Neural cell (in vitro differentiated cells): ENCODE data around the gene GPR101. TPM values are rescaled to one million over a fixed set of nuclear protein-coding genes. Genes with fewer than 3 reads are reported as not detected.
A peak's percentile ranks its signal among the peaks of the same experiment; 100 is the strongest.

Experiments used
- H2AFZ ChIP-seq: fragments of 200-600, 300-800 bp; sonication (generic), shearing (Covaris generic); 2 replicates; pipeline ENCODE4 v1.6.0; 2014; ENCODE audit warnings: low read depth, mild to moderate bottlenecking, antibody characterized with exemption, low read length, moderate library complexity
- H3F3A ChIP-seq: fragments of 200-600 bp; shearing (Covaris generic); 2 replicates; pipeline ENCODE4 v1.6.1; 2016; ENCODE audit warnings: mild to moderate bottlenecking, moderate library complexity, mixed read lengths, antibody characterized with exemption, low read length; ENCODE audit not compliant: insufficient read depth, poor library complexity, severe bottlenecking
- H3K27ac ChIP-seq: fragments of 200-600, 300-800 bp; sonication (generic), shearing (Covaris generic); 2 replicates; pipeline ENCODE4 v1.5.1; 2014; ENCODE audit warnings: mild to moderate bottlenecking, low read length, moderate library complexity
- H3K27me3 ChIP-seq: fragments of 300-800, 200-600 bp; sonication (generic), shearing (Covaris generic); 2 replicates; pipeline ENCODE4 v1.6.0; 2014; ENCODE audit warnings: mild to moderate bottlenecking, low read depth, low read length, moderate library complexity; ENCODE audit not compliant: insufficient read depth
- H3K36me3 ChIP-seq: fragments of 300-800, 200-600 bp; sonication (generic), shearing (Covaris generic); 2 replicates; pipeline ENCODE4 v1.5.1; 2014; ENCODE audit warnings: mild to moderate bottlenecking, antibody characterized with exemption, low read length, moderate library complexity; ENCODE audit not compliant: insufficient read depth
- H3K4me2 ChIP-seq: fragments of 300-800, 200-600 bp; sonication (generic), shearing (Covaris generic); 2 replicates; pipeline ENCODE4 v1.6.0; 2014; ENCODE audit warnings: mild to moderate bottlenecking, low read length
- H3K4me3 ChIP-seq: fragments of 300-800, 200-600 bp; sonication (generic), shearing (Covaris generic); 2 replicates; pipeline ENCODE4 v1.5.1; 2014; ENCODE audit warnings: mild to moderate bottlenecking, low read length, moderate library complexity
- H3K79me2 ChIP-seq: fragments of 200-600 bp; shearing (Covaris generic); replicated peaks from 2 replicates; pipeline ENCODE4 v1.6.0; 2014; ENCODE audit warnings: mild to moderate bottlenecking, low read length, moderate library complexity; ENCODE audit not compliant: insufficient read depth
- H3K9ac ChIP-seq: fragments of 300-800, 200-600 bp; sonication (generic), shearing (Covaris generic); 2 replicates; pipeline ENCODE4 v1.6.1; 2016; ENCODE audit warnings: mild to moderate bottlenecking, low read length, mixed read lengths
- H3K9me2 ChIP-seq: fragments of 200-600 bp; shearing (Covaris generic); 2 replicates; pipeline ENCODE4 v1.6.1; 2016; ENCODE audit warnings: mild to moderate bottlenecking, low read length, mixed read lengths; ENCODE audit not compliant: insufficient read depth
- H3K9me3 ChIP-seq: fragments of 200-600, 300-800 bp; sonication (generic), shearing (Covaris generic); 2 replicates; pipeline ENCODE4 v1.6.1; 2016; ENCODE audit warnings: mild to moderate bottlenecking, mixed run types, low read length, moderate library complexity, mixed read lengths
- H4K20me1 ChIP-seq: fragments of 200-600 bp; shearing (Covaris generic); 2 replicates; pipeline ENCODE4 v1.6.1; 2016; ENCODE audit warnings: mild to moderate bottlenecking, mixed run types; ENCODE audit not compliant: insufficient read depth
- CTCF ChIP-seq: fragments of 450-650 bp; IDR thresholded peaks from 2 replicates; pipeline ENCODE4 v1.5.1; 2014; ENCODE audit warnings: antibody characterized with exemption, mild to moderate bottlenecking, moderate library complexity; ENCODE audit not compliant: poor library complexity, severe bottlenecking
- EP300 ChIP-seq: fragments of 450-650 bp; conservative IDR thresholded peaks from 2 replicates; pipeline ENCODE4 v1.6.1; 2014; ENCODE audit warnings: antibody characterized with exemption, mild to moderate bottlenecking, moderate library complexity; ENCODE audit not compliant: poor library complexity, severe bottlenecking
- EZH2 ChIP-seq: fragments of 200-600, 300-800 bp; shearing (Covaris generic), sonication (generic); IDR thresholded peaks from 2 replicates; pipeline ENCODE4 v1.6.1; 2014; ENCODE audit warnings: antibody characterized with exemption, low read length, borderline replicate concordance, mild to moderate bottlenecking; ENCODE audit not compliant: insufficient read depth, poor library complexity, severe bottlenecking
- MXI1 ChIP-seq: fragments of 450-650 bp; conservative IDR thresholded peaks from 2 replicates; pipeline ENCODE4 v1.6.1; 2014; ENCODE audit warnings: antibody characterized with exemption, mild to moderate bottlenecking; ENCODE audit not compliant: poor library complexity, severe bottlenecking
- POLR2AphosphoS5 ChIP-seq: IDR thresholded peaks from 2 replicates; pipeline ENCODE4 v1.6.1; 2012
- RAD21 ChIP-seq: fragments of 450-650 bp; conservative IDR thresholded peaks from 2 replicates; pipeline ENCODE4 v1.6.1; 2014; ENCODE audit warnings: antibody characterized with exemption, mild to moderate bottlenecking, moderate library complexity
- REST ChIP-seq: IDR thresholded peaks from 2 replicates; pipeline ENCODE4 v1.6.1; 2012; ENCODE audit warnings: borderline replicate concordance
- SMC3 ChIP-seq: fragments of 450-650 bp; conservative IDR thresholded peaks from 2 replicates; pipeline ENCODE4 v1.6.1; 2014; ENCODE audit warnings: antibody characterized with exemption, mild to moderate bottlenecking, moderate library complexity; ENCODE audit not compliant: poor library complexity
- TAF1 ChIP-seq: IDR thresholded peaks from 2 replicates; pipeline ENCODE4 v1.6.1; 2012; ENCODE audit warnings: low read depth
- polyA minus RNA-seq: library from RNA; depleted of rRNA, polyadenylated mRNA; stranded (reverse); fragments of >200 nt; gene quantifications from 2 replicates; pipeline ENCODE4 v1.2.3, GENCODE V29; 2014
- polyA plus RNA-seq: library from polyadenylated mRNA; depleted of rRNA; stranded (reverse); fragments of >200 nt; gene quantifications from 2 replicates; pipeline ENCODE4 v1.2.3, GENCODE V29; 2014

The GPR101 gene
- polyA plus RNA-seq (0.38 and 0.56 TPM in 2 replicates), polyA minus RNA-seq (0.35 and 0.49 TPM in 2 replicates)

- Histone ChIP-seq H2AFZ (no peak within 1 kb of the TSS), H4K20me1 (no peaks in the 10 kb centered on the region), H3K36me3 (no peaks in the 10 kb centered on the region), H3K4me3 (peak within 1 kb of the TSS; percentile 58), H3K9ac (no peak within 1 kb of the TSS), H3K79me2 (no peaks in the 10 kb centered on the region), H3K27ac (no peak within 1 kb of the TSS), H3K27me3 (peaks cover 47% of the 10 kb centered on the region), H3K9me3 (no peaks in the 10 kb centered on the region), H3F3A (no peaks in the 10 kb centered on the region), H3K9me2 (no peaks in the 10 kb centered on the region), H3K4me2 (no peak within 1 kb of the TSS)
- TF ChIP-seq REST (peak; percentile 72), TAF1 (no peak)
Measured at GRCh38 chrX:137033774-137034507, at the start of gene GPR101. GPR101 (minus strand) TSS chrX:137033995; CDS start chrX:137031674, 2,321 bp downstream.

GRCh38 chrX:137081239-137081638, 47.4 kb upstream of the GPR101 start:
- Histone ChIP-seq H2AFZ (no peak overlapping the region), H3K9me2 (no peaks in the 10 kb centered on the region), H3K9me3 (no peaks in the 10 kb centered on the region), H3K27ac (no peak overlapping the region), H3F3A (no peaks in the 10 kb centered on the region), H3K4me3 (no peak overlapping the region), H3K4me2 (no peak overlapping the region), H4K20me1 (no peaks in the 10 kb centered on the region), H3K9ac (no peak overlapping the region), H3K27me3 (no peaks in the 10 kb centered on the region), H3K36me3 (no peaks in the 10 kb centered on the region), H3K79me2 (no peaks in the 10 kb centered on the region)
- no peak for TF ChIP-seq EP300
- TF ChIP-seq SMC3: no peak
- TF ChIP-seq CTCF: no peak
- no peak for TF ChIP-seq REST
- TF ChIP-seq RAD21: no peak
- no peak for TF ChIP-seq POLR2AphosphoS5
- TF ChIP-seq EZH2: no peak
- TF ChIP-seq MXI1: no peak
- no peak for TF ChIP-seq TAF1
